Activated CD4-positive, alpha-beta T cell treated with anti-CD3 and anti-CD28 coated beads, Interleukin-2, amount 50 U/mL, for 16 hours (primary cell): ENCODE measurements around the gene IFI27.

Experiments used
- DNase-seq: peaks from one replicate; pipeline ENCODE4 v3.0.0-alpha.2; 2020

The IFI27 gene

GRCh38 chr14:94161058-94161457 is 50.5 kb downstream of the IFI27 start:
- no peak for DNase-seq

GRCh38 chr14:94161981-94162380 is 51.4 kb downstream of the IFI27 start:
- no peak for DNase-seq

GRCh38 chr14:94162466-94162865 is 51.9 kb downstream of the IFI27 start:
- DNase-seq: no peak

- DNase-seq: no peak
These were observed 53.3 kb downstream of the IFI27 start for GRCh38 chr14:94163796-94164195.

- DNase-seq: no peak
These were observed 54.3 kb downstream of the IFI27 start for GRCh38 chr14:94164685-94165431.

GRCh38 chr14:94165744-94166143 is 55.2 kb downstream of the IFI27 start:
- no peak for DNase-seq
